G401 (cell line): Measurements from ENCODE around the gene LONRF3. TPM values are rescaled to one million over a fixed set of nuclear protein-coding genes. Genes with fewer than 3 reads are reported as not detected.

ENCODE experiments used
- DNase-seq: peaks from one replicate; pipeline ENCODE4 v3.0.0-alpha.2; 2015; ENCODE audit warnings: low spot score
- in situ Hi-C: cut with HindIII; loops from 2 replicates; pipeline ENCODE4 v1.10.0; 2016; ENCODE audit warnings: low sequenced_read_pairs, mixed read lengths
- total RNA-seq: library from RNA; depleted of rRNA; stranded (reverse); fragments of >200 nt; shearing (Covaris generic); gene quantifications from 2 replicates; pipeline ENCODE4 v1.2.3, GENCODE V29; 2014; rRNA removed

LONRF3 gene
- total RNA-seq: 0.37 TPM in 1 of 2 replicates, not detected in the other

DNA sequence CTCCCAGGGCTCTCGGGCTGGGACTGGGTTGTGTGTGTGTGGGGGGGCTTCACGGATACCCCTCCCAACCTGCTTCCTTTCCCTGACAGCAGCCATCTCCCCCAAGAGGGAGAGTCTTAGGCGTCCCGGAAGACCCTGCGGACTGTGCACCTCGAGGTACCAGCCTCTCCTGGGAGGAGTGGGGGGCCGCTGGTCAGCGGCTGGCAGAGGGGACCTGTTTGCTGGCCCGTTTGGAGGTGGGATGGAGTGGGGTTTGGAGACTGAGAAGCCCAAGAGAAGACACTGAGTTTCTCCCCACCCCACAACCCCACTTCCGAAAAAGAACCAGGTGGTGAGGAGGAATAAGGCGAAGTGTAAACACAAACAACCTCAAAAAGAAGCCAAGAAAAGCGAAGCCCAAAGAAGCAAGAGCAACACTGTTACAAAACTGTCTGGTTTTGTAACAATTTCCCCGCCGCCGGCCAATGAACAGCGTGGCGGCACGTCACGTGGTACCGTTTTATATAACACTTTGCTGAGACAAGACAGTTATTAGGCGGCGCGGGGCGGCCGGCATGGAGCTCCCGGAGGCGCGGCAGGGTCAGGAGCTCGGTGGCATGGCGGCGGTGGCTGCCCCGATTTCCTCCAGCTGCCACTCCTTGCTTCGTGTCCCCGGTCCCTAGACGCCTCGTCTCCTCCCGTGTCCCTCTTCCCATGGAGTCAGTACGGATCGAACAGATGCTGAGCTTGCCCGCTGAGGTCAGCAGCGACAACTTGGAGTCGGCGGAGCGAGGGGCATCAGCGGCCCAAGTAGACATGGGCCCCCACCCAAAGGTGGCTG is at the start of gene LONRF3:
Gene LONRF3, plus strand, starts transcription at position 531 of the 820 bp plus-strand sequence. Its CDS starts 163 bp downstream, at position 694.
- in situ Hi-C loops: no loop called here

DNA sequence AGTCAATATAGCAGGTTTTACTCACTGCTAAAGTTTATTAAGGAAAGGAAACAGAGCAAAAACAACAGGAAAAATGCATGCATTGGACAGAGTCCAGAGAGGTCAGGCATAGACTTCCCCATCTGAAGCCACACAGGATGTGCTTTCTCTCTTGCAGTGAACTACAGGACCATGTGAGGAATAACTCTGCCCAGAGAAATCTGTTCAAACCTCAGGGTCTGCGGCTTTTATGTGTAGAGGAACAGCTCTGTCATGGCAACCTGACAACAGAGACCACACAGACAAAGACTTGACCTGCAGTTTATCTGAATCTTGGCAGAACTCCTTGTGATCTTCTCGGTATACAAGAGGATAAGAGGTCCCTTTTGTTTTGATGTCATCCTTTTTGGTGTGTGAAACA is 46.3 kb upstream of the LONRF3 start:
- no peak for DNase-seq
- in situ Hi-C loops: no loop called here

More for the DNA sequence above, at the start of gene LONRF3:
- DNase-seq: peak; percentile 83

DNA sequence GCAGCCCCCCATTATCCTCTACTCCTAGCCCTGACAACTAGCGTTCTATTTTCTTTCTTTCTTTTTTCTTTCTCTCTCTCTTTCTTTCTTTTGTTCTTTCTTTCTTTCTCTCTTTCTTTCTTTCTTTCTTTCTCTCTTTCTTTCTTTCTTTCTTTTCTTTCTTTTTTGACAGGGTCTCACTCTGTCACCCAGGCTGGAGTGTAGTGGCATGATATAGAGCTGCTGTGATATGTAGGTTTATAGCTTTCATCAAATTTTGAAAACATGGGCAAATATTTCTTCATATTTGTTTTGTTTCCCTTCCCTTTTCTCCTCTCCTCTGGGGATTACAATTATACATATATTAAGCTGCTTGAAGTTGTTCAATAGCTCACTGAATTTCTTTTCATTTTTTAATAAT is 39.1 kb upstream of the LONRF3 start:
- DNase-seq: no peak
- in situ Hi-C loops: no loop called here

GRCh38 chrX:118941147-118941546 is 33.3 kb upstream of the LONRF3 start:
- no peak for DNase-seq
- in situ Hi-C loops: no loop called here

- no peak for DNase-seq
- in situ Hi-C loops: no loop called here
Measured at GRCh38 chrX:118943102-118943501, 31.3 kb upstream of the LONRF3 start.

GRCh38 chrX:118945921-118946320 is 28.5 kb upstream of the LONRF3 start:
- in situ Hi-C loops: no loop called here
- peak; percentile 74 for DNase-seq

DNA sequence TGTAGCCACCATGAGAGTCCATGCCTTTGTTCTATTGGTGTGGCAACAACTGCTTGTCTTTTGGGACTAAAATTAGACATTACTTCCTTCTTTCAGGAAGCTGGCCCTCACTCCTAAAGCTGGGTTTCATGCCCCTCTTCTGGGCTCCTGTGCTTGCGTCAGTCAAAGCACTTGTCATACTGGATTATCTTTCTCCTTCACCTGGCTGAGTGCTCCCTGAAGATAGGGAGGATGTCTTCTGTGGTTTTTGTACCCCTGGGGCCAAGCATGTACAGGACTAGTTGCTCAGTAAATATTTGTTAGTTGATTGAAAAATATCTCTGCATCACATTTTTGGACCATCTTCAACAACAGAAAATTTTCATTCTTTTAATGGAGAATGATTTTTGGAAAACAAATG is 26.1 kb upstream of the LONRF3 start:
- no peak for DNase-seq
- in situ Hi-C loops: no loop called here

- no peak for DNase-seq
- in situ Hi-C loops: no loop called here
Measured at GRCh38 chrX:118961866-118962560, 12.4 kb upstream of the LONRF3 start.

GRCh38 chrX:118963159-118963558 is 11.3 kb upstream of the LONRF3 start:
- DNase-seq: no peak
- in situ Hi-C loops: no loop called here

- DNase-seq: no peak
- in situ Hi-C loops: no loop called here
Measured at GRCh38 chrX:118964252-118964651, 10.2 kb upstream of the LONRF3 start.

GRCh38 chrX:118965395-118965794 is 9.0 kb upstream of the LONRF3 start:
- in situ Hi-C loops: no loop called here
- DNase-seq: no peak

- DNase-seq: peak; percentile 54
- in situ Hi-C loops: no loop called here
Measured at GRCh38 chrX:118968031-118968430, 6.4 kb upstream of the LONRF3 start.

DNA sequence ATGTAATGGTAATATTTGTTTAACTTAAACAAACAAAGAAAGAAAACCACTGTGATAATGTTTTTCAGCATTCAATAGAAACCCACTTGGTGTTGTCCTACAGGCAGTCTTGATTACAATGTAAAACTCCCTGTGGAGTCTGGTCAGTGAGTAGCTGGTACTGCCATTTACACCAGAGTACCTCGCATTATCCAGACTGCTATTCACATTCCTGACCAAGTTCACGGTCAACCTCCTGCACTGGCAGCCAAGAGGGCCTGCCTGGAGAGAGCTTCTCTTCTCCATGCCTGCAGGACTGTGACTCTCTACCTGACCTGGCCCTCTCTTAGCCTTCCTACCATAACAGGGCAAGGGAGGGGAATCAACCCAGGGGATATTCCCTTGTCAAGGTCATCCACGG is 2.9 kb upstream of the LONRF3 start:
- in situ Hi-C loops: no loop called here
- no peak for DNase-seq

DNA sequence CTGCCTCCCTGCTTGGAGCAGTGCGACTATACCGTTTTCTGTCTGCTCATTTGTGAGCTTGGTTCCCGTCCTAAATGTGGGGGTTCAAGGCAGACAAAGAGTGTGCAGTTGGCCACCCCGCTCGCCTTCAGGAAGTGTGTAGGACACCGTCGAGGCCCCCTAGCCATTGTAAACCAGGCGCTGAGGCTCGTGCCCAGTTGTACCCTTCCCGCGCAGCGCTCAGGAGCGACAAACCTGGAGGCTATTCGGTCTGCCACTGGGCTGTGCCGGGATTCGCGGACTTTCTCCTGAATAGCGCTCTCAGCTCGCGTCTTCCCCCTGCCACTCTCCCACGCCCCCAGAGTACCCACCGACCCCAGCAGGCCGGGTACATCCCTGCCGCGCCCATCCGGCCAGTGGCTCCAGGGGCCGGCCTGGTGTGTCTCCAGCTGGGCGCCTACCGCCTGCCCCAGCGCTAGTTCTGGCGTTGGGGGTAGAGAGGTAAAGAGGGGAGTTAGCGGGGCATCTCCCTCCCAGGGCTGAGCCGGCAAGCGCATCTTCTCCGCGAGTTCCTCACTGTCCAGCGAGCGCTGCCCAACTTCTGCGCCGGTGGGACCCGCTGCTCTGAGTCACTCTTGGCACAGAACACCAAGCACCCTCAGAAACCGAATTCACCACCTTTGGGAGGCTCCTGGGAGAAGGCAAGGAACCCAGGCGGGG is 880 bp upstream of the LONRF3 start:
- in situ Hi-C loops: no loop called here
- DNase-seq: peak; percentile 36

DNA sequence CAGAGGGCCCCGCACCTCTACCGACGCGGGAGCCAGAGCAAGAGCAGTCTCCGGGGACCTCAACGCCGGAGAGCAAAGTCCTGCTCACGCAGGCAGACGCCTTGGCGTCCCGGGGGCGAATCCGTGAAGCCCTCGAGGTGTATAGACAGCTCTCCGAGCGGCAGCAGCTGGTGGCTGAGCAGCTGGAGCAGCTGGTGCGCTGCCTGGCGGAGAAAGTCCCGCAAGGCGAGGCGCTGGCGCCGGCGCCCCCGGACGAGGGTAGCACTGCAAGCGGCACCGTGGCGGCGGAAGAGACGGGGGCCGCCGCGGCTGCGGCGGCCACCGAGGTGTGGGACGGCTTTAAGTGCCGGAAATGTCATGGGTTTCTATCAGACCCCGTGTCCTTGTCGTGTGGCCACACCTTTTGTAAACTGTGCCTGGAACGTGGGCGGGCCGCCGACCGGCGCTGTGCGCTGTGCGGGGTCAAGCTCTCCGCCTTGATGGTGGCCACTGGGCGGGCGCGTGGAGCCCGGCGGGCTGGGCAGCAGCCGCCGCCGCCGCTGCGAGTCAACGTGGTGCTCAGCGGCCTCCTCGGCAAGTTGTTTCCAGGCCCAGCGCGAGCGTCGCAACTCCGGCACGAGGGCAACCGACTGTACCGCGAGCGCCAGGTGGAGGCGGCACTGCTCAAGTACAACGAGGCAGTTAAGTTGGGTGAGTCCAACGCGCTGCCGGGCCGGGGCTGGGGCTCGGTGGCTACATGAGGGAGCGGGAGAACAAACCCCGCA is 672 bp downstream of the LONRF3 start:
- DNase-seq: peak; percentile 40
- in situ Hi-C loops: no loop called here

DNA sequence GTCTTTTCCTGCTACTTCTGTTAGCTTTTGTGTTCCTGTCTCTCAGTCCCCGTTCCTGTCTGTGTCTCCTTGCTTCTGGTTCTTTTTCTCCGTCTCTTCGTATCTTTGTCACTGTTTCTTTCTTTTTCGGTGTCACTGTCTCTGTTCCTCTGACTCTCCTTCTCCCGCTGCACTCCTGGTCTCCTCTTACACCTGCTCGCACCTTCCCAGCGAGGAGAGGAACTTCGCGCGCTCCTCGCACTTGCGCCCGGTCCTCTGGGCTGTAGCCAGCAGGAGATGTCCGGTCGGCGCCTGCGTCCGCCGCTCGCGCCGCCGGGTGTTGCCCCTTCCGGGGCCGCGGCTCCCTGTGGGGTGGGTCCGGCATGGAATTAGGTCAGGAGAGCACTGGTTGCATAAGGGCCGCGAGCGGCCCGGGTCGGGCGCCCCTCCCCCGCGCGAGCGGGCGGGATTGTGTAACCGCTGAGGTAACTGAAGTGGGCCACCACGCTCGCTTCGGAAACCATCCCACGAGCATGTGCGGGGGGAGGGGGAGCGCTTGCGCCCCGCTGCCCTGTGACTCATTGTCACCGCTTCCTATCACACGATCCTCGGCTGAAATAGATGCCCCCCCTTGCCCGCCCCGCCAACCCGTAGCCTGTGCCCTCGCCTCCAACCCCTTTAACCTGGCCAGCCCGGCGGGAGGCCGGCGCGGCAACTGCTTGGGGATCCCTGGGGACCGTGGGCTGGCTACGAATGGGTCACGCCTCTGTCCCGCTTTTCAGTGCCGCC is 1.6 kb downstream of the LONRF3 start:
- peak; percentile 31 for DNase-seq
- in situ Hi-C loops: no loop called here

DNA sequence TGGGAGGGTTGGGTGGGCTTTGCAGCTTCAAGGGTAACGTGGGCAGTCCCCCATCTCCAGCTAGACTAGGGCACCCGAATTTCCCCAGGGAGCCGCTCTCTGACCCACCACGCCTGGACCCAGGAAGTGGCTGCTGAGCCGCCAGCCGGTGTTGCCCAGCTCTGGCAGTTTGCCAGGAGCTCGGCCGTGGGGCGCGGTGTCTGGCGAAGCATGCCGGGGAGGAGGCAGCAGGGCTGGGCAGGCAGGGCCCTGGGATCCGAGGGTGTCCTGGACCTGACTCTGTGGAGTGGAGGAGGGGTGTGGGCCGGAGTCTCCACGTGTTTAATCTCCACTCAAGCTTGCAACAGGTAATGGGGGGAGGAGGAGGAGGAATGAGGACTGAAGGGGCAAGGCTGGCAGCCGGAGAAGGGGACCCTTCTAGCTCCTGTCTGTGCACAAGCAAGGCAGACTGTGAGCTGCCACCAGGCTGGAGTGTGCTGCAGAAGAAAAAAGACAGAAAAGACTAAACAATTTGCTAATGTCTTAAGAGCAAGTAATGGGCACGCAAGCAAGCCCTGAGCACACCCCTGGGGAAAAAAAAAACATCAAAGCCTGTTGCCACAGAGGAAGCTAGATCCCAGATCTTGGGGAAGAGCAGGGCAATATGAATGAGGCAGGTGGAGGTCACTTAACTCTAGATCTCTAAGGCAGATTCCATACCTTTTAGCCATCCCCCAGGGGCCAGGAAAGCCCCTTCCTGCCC is 2.4 kb downstream of the LONRF3 start:
- DNase-seq: peak; percentile 37
- in situ Hi-C loops: no loop called here

- in situ Hi-C loops: no loop called here
Measured at GRCh38 chrX:118977424-118977823, 3.0 kb downstream of the LONRF3 start.

More at GRCh38 chrX:118977424-118977823, 3.0 kb downstream of the LONRF3 start:
- peak; percentile 14 for DNase-seq
